Measurements from ENCODE around the gene DDX49.
"Not testable (repeated sequence)": the region's sequence is repeated elsewhere in the genome, so short reads cannot be mapped to it uniquely, and the experiment has no call there.

The DDX49 gene

GRCh38 chr19:18896421-18896841 lies 23.1 kb upstream of the DDX49 start:
- no peak for DNase-seq

GRCh38 chr19:18897094-18898029 lies 22.2 kb upstream of the DDX49 start:
- DNase-seq = no peak

- no peak for DNase-seq
Measured at GRCh38 chr19:18898081-18898606, 21.4 kb upstream of the DDX49 start.

- DNase-seq = no peak
Measured at GRCh38 chr19:18898607-18899408, 20.7 kb upstream of the DDX49 start.

- DNase-seq = no peak
Measured at GRCh38 chr19:18899624-18900560, 19.6 kb upstream of the DDX49 start.

- no peak for DNase-seq
Measured at GRCh38 chr19:18900700-18901481, 18.6 kb upstream of the DDX49 start.

- DNase-seq = no peak
Measured at GRCh38 chr19:18901491-18901890, 18.0 kb upstream of the DDX49 start.

GRCh38 chr19:18902519-18902918 lies 17.0 kb upstream of the DDX49 start:
- not testable (repeated sequence) for DNase-seq

GRCh38 chr19:18903156-18904037 lies 16.1 kb upstream of the DDX49 start:
- DNase-seq = no peak

- no peak for DNase-seq
Measured at GRCh38 chr19:18904334-18905057, 15.0 kb upstream of the DDX49 start.

- DNase-seq = no peak
Measured at GRCh38 chr19:18905058-18905456, 14.5 kb upstream of the DDX49 start.

GRCh38 chr19:18905513-18906236 lies 13.8 kb upstream of the DDX49 start:
- no peak for DNase-seq

GRCh38 chr19:18906605-18907519 lies 12.7 kb upstream of the DDX49 start:
- no peak for DNase-seq

- no peak for DNase-seq
Measured at GRCh38 chr19:18908917-18909619, 10.4 kb upstream of the DDX49 start.

- DNase-seq = no peak
Measured at GRCh38 chr19:18910010-18910409, 9.5 kb upstream of the DDX49 start.

GRCh38 chr19:18910801-18911436 lies 8.6 kb upstream of the DDX49 start:
- no peak for DNase-seq

- DNase-seq = no peak
Measured at GRCh38 chr19:18912933-18913332, 6.6 kb upstream of the DDX49 start.

Measured in activated CD8-positive, alpha-beta memory T cell treated with anti-CD3 and anti-CD28 coated beads for 24 hours (primary cell).